GM21423 (cell line): ENCODE results near the gene SPTSSB.
A peak's percentile ranks its signal among the peaks of the same experiment; 100 is the strongest.

Experiments
- ATAC-seq: cut with Tn5 transposase; IDR thresholded peaks from one replicate; pipeline ENCODE4 v1.9.1; 2021; ENCODE audit warnings: mild to moderate bottlenecking, moderate library complexity; ENCODE audit not compliant: unreplicated experiment

Gene SPTSSB

DNA sequence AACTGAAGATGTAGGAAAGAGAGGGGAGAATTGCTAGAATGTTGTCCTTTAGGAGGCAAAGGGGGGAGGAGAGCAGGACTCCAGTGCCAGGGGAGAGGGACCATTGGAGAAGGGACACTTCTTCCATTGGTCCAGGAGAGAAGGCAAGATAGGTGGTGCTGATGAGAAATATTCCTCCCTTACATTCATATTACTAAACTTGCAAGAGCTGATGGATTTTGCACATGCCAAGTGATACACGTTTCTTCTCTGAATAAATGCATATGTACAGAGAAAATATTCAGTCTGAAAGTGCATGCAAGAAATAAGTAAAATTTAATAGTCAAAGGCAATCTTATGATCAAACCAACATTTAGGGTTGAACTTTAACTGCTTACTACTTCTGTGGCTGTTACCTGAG, 21.5 kb upstream of the SPTSSB start:
- ATAC-seq, result no peak

DNA sequence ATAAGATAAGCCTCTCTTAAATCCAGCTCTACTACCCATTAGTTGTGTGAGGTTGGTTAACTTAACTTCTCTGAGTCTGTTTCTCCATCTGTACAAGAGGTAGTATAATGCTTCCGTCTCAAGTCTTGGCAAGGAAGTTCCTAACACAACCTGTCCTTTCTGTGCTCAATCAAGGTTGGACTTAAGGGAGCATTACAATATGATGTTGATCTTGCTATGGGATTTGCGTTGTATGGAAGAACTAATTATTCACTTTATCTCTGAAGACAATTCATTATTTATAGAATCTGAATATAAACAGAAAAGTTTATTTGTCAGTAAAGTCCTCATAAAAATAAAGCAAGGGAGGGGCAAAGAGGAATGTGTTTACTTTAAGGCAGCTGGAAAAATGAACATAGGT, 18.9 kb upstream of the SPTSSB start:
- no peak for ATAC-seq

DNA sequence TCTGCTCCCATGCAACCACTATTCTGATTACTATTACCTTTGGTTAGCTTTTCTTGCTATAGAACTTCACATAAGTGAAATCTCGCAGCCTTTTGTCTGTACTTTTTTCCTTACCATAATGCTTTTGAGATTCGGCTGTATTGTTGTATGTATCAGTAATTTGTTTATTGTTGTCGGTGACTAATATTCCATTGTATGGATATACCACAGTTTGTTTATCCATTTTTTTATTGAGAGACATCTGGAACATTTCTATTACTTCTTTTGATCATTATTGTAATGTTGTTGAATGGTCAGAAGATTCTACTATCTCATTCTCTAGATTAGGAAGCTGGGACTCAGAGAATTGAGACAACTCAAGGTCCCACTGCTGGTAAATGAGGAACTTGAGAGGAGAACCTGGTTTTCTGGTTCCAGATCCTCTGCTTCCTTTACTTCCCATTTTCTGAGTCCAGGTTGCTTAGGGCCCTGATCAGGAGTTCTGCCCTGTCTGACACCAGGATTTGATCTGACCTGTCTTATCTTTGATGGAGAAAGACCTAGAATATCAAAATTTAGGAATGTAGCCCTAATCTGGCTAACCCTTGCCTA, 18.2 kb upstream of the SPTSSB start:
- ATAC-seq, result no peak

DNA sequence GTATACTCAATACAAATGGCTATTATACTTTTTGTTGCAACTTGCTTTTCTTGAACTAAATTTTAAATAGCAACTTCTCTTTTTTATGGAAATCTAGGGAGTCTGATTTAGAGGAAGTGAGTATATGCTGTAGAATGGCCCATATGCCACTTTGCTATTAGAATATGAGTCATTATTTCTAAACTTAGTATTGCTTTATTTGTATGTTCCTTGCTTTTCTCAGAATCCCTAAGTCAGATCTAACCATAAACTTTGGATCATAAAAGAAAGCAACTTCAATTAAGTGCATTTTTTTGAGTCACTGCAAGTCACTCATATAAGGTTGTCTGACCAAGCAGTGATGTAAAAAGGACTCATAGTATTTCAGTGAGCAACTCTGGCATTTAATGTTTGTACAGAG, 17.5 kb upstream of the SPTSSB start:
- ATAC-seq, result no peak

DNA sequence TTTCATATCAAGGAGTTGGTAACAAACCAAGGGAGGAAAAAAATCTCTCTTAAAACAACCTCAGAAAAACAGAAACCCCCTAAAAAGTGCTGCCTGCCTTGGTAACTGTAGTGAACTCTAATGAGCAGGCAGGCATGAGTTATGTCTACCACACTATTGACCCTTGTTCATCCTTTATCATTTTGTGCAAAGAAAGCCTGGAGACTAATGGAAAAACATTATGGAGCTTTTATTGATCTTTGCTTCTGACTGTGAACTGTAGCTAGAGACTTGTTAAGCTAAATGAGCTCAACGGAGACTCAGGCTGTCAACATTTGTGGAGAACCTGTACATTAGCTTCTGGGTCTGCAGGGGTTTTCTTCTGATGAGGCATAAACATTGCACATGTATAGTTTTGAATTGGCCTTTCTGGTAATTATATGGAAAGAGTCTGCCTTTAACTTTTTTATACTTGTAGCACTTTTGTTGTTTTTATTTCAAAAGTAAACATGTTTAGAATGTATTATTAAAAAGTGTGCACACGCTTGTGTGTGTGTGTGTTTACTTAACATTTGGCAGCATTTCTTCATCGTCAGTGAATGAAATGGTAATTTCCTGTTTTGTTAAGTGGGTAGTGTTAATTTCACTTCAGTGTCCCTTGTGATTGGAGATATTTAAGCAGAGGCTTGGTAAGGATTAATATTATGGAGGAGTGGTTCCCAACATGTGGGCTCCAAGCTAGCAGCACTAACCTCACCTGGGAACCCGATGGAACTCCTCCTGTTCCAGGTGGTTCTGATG, 15.9 kb upstream of the SPTSSB start:
- no peak for ATAC-seq

DNA sequence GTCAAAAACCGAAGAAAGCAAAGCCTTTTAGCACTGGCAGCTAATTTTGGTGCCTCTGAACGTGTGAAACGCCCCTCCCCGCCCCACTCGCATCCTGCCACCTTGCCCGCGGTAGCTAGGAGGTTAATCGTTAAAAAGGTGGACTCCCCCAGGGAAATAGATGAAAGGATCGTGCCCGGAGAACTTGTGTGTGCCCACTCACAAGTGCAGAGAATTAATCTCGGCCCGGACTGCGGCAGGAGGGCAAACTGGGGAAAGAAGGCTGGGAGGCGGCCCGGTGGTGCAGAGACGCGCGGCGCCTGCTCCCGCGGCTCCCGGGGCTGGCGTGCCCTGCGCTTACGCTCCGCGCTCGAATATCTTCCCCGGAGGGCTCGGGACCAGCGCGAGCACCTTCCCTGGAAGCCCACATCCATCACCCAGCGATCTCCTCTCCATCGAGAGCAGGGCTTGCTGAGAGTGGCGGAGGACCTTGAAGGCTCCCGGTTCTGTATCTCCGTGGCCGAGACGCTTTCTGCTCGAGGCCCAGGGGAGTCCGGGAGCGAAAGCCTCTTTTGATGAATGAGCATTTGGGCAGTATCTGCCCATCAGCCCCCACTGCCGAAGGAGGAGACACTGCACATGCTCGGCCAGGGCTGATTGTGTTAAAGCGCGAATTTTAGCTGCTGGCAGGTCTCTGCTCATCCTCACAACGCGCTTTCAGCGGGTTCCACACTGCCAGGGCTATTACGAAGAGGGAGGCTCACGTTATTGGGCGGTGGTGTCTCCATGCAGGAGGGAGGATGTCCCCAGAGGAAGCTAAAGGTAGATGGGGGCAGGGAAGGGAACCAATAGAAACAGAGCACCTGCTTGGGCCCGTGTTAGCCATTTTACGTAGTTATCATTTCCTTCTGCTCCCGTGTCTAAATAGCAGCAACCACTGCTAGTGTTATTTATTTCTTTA, 1.3 kb upstream of the SPTSSB start:
- peak; percentile 48 for ATAC-seq

DNA sequence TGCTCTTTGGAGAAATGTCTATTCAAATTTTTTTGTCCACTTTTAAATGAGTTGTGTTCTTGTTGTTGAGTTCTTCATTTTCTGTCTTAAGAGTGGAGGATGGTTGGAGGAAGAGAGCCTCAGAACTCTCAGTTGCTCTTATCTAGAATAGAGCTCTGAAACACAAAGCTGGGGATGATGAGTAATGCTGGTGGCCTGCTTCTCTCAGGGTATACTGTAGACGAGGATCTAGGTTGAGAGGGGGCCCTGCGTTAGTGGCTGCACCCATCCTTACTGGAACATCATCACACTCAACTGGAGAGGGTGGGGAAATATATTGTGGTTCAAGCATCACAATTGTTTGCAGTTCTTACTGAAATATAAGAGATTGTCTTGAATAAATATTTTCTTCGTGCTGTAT, 1.8 kb downstream of the SPTSSB start:
- ATAC-seq, result no peak

DNA sequence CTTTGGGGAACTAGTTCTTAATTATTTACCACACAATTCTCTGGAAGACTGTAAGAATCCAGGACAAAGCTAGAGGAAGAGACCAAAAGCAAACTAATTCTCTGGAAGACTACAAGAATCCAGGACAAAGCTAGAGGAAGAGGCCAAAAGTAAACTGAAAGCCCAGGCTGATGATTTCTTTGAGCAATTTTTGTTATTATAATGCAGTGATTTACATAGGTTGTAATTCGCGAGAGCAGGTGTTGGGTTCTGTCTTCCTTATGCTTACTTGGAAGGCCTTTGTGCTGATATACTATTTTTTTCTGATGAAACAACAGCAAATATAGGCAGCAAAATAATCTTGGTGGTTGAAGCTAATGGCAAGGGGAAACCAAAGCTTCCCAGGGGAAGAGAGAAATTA, 5.2 kb downstream of the SPTSSB start:
- ATAC-seq, result no peak

DNA sequence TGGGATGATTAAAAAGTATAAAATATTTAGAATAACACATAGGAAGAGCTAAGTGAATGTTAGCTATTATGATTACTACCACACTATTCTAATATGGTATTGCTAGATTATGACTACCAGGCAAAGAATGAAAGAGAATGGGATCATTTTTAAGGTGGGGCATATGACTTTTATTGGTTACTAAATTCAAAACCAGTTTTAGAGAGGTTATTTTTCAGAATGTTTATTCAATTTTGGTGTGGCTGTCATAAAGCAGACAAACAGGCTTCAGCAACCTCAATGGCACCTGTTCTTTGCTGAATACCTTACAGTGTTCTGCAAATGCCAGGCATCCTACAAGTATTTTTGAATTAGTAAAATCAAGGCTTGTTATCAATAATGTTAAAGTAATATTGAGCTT, 12.8 kb downstream of the SPTSSB start:
- no peak for ATAC-seq

DNA sequence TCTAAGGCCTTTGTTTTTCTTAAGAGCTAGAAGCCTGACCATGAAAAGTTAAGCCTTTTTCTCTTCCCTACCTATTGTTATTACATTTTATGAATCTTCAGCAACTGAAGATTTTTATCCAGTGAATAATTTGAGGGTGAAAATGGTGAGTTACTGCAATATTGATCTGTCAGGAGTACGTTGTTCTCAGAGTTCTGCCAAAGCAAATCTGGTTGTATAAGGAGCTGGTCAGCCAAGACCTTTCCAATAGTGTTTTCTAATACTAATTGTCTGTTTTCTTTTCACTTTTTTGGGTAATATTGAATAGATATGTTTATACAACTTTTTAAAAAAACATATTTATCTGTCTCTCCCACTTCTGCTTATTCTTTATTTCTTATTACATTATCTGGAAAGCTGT, 15.0 kb downstream of the SPTSSB start:
- no peak for ATAC-seq

DNA sequence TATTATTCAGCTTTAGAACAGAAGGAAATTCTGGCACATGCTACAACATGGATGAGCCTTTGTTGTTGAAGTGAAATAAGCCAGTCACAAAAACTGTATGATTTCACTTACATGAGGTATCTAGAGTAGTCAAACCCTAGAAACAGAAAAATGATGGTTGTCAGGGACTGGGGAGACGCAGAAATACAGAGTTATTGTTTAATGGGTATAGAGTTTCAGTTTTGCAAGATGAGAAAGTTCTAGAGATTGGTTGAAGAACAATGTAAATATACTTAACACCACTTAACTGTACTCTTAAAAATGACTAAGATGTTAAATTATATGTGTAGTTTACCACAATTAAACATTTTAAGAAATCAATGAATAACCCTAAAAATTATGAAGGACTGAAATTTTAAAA, 15.8 kb downstream of the SPTSSB start:
- ATAC-seq, result no peak

DNA sequence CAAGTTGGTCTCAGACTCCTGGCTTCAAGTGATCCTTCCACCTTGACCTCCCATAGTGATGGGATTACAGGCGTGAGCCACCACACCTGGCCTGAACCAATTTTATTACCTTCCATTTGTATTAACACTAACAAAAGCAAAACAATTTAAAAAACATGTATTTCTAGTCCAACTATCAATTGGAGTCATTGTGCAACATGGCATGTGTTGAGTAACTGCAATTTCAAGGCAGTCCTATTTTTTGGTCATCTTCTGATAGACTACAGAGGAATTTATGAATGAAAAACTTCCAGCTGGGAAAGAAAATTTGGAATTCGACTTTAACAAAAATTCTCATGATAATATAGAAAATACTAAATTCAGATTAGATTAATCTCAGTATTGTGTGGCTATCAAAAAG, 16.8 kb downstream of the SPTSSB start:
- no peak for ATAC-seq

DNA sequence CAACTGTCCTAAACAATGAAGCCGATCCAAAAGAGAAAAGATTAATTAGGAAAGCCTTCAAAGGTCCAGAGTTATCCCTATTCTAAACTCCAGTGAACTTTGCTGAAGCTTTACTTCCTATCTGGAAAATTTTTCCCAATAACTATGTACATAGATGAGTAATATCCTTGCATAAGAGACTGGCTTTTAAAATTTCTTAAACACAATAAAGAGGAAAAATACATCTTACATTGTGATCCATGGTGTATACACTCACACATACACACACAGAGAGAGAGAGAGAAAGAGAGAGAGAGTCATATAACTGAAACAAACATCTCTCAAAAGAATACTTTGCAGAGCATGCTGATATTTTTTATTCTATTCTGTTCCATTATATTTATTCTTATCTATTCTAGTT, 20.0 kb downstream of the SPTSSB start:
- no peak for ATAC-seq

DNA sequence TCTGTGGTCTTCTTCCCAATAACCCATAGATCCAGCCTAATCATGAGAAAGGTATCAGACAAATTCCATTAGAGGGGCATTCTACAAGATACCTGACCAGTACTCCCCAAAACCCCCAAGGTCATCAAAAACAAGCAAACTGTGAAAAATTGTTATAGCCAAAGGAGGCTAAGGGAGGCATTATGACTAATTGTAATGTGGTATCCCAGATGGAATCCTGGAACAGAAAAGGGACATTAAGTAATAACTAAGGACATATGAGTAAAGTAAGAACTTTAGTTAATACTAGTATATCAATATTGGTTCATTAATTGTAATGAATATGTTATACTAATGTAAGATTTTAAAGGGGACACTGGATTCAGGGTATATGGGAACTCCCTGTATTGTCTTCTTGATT, 20.4 kb downstream of the SPTSSB start:
- no peak for ATAC-seq

DNA sequence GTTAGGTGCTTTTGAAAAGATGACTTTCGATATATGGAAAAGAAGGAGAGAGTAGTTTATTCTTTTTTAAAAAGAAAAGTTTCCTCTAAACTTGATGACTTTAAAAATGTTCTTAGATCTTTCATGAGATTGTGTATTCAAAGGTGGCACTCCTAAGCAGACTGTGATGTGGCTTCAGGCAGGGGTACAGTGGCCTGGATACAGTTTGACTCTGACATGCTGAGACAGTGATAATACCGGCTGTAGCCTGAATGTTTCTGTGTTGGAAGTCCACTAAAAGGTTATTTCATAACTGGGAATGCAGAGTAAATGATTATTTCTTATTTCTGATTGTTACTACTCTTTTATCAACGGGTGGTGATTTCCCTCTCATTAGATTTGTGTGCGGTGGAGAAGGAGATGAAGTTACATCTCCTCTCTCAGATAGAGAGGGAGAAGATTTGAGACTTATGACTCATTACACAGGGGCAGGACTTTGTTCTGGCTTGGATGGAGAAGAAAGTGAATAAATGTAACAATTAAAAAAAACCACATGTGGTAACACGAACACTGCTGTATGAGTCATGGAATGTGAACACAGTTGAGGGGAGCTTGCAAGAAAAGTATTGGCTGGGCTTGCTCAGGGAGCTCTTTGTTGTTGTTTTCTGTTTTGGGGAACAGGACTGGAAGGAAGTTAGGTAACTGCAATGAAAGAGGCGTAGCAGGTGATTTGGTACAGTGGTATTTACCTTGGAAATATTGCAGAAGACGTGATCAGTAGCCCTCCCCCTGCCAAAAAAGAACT, 21.6 kb downstream of the SPTSSB start:
- no peak for ATAC-seq

DNA sequence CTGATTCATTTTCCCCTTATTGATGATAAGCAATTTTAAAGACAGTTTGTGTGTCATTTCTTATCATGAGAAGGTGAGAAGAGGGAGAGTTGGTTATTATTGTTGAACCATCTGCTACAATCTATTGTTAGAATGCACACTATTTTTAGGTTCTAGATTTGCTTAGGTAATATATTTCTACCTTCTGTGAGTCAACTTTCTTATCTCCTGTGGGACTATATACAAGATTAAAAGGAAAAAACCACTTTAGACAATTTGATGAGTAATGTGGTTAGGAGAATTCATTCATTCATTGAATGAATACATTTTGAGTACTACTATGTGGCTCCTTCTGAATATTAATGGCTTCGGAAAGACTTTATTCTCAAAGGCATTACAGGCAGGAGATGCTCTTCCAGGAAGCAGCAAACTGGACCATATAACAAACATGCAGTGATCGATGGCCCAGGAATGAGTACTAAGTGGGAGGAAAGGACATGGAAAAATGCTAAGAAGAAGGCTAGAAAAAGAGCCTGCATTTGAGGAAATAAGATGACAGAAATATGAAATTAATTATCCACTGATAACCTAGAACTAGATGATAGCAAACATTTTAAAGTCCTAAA, 22.4 kb downstream of the SPTSSB start:
- no peak for ATAC-seq

DNA sequence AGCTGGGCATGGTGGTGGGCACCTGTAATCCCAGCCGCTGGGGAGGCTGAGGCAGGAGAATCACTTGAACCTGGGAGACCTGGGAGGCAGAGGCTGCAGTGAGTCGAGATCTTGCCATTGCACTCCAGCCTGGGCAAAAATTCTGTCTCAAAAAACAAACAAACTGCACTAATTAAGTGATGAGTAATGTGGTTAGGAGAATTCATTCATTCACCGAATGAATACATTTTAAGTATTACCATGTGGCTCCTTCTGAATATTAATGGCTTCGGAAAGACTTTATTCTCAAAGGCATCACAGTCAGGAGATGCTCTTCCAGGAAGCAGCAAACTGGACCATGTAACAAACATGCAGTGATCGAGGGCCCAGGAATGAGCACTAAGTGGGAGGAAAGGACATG, 23.6 kb downstream of the SPTSSB start:
- no peak for ATAC-seq

DNA sequence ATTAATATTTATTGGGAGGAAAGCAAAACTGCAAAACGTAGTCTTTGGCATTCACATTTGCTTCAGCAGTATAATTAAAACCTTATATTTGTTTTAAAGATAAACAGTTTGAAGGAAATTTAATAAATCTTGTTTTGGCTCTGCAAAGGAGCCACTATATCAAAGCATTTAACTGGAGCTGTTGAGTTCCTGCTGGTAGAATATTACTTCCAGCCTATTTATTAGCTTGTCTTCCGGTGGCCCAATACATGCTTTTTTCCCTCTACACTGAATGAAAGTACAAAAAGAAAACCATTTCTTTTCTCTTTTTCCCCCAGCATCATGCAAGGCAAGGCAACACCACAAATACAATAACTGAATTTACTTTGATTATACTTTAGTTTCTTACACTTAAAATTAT, 26.3 kb downstream of the SPTSSB start:
- no peak for ATAC-seq

DNA sequence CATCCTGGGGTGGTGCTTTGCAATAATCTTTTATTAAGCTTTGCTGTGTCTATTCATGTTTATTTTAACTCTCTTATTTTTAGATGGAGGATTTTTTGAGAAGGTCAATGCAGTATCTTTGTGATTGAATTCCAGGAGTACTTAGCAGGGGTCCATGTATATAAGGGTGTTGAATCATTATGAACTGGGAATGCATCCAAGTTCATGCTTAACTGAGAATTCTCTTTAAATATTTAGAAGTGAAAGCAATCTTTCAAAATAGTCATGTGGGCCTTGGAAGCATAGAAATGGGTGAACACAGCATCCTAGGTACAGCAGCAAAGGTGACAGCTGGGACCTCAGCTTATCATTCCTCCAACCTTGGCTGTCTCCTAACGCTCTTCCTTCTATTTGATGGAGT, 27.3 kb downstream of the SPTSSB start:
- no peak for ATAC-seq

DNA sequence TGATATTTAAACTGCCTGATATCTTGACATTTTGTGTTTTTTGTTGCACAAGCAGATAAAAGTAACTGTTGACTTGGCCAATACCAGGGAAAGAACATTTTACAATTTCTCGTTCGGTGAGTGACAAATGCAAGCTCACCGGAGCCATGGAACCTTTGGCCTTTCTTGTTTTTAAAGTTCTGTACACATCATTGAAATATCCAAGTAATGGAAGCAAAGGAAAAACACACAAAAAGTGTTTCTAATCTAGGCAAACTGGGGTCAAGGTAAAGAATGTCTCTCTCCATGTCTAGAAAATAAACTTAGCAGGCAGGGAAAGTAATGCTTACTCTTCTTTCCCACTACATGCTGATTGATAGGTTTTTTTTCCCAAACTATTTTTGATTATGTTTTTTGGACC, 27.8 kb downstream of the SPTSSB start:
- ATAC-seq, result no peak

DNA sequence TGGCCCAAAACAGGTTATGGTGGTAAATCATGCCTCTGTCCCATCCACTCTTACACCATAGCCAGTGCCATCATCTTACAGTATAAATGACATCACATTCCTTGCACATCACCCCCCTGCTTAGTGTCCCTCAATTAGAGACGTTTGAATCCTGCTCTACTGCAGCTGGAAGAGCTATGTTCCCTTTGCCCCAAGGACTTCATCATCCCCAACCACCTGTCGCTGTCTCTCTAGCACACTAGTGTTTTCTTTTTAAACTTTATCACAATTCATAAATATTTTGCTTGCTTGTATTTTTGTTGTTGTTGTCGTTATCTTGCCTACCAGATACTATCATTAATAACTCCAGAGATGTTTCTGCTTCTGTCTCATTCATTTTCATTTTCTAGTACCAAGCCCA, 28.7 kb downstream of the SPTSSB start:
- no peak for ATAC-seq
